ENCODE data around the gene CRYGA.
"Not testable (repeated sequence)": the region's sequence is repeated elsewhere in the genome, so short reads cannot be mapped to it uniquely, and the experiment has no call there.

The CRYGA gene

DNA sequence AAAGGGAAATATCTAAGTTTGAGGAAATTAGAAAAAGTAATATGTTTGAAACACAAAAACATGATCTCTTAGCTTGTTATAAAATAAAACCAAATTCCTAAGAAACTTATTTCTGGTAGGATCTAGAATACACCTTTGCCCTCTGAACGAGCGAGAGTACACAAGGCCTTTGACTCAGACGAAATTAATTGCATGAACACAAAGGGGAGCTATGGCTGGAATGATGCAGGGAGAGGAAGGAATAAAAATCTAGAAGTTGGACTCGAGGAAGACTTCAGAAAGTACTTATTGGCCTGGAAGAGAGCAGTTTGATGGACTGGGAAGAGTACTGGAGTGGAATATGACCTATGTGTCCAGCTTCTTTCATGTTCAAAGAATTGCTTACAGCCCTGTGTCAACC lies 38.1 kb downstream of the CRYGA start:
- no peak for DNase-seq

DNA sequence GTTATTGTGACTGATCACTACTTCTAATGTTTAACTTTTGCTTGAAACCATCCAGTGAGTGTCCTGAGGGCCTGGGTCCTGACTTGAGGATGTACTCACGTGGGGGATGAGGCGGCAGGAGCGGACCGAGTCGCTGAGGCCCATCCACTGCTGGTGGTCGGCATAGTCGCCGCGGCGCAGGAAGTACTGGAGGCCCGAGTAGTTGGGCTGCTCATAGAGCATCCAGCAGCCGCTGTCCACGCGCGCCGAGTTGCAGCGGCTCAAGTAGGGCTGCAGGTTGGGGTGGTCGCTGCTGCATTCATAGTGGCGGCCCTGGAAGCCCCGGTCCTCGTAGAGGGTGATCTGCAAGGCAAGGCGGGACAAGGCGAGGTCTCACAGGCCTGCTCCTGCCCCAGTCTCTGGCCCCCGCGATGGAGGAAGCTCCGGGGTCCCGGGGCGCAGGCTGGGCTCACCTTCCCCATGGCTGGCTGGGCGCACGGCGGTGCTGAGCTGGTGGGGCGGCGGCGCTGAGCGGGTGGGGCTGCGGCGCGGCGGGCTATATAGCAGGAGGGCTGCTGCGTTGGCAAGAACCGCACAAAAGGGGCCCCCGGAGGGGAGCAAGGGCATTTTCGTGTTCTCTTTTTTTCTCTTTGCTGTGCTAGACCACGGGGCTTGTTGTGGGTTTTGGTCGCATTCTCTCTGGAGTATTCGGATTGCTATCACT lies 39.2 kb downstream of the CRYGA start, which contains the start of gene CRYGD:
CRYGD (minus strand) TSS at position 512 of the 703 bp plus-strand sequence; CDS start at position 461, 51 bp downstream.
- not testable (repeated sequence) for DNase-seq

DNA sequence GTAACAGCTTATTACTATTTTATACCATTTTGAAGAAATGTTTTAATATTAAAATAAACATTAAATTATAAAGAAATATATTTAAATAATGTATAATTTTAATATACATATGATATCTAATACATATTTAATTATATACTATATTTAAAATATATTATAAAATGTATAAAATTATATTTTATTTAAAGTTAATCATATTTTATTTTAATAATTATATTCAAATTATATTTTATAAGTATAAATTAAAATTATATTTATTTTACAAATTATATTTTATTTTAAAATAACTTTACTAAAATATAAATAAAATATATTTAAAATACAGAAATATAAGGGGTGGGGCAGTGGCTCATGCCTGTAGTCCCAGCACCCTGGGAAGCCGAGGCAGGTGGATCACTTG lies 41.1 kb downstream of the CRYGA start:
- DNase-seq: no peak

DNA sequence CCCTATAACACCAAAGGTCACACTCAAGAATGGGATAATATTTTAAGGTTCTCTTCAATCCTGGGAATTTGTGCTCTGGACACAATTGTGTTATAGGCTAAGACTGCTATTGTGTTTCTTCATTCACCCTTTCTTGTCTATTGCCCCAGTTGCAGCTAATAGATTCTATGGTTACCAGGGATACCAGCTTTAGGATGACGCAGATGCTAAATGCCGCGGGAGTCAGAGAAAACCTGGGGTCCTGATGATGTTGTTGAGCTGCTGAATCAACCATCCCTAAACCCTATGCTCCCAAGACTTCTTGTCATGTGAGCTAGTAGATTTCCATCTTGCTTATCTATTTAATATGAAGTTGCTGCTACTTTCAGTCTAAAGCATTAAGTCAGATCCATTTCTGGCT lies 44.5 kb downstream of the CRYGA start:
- DNase-seq: no peak

DNA sequence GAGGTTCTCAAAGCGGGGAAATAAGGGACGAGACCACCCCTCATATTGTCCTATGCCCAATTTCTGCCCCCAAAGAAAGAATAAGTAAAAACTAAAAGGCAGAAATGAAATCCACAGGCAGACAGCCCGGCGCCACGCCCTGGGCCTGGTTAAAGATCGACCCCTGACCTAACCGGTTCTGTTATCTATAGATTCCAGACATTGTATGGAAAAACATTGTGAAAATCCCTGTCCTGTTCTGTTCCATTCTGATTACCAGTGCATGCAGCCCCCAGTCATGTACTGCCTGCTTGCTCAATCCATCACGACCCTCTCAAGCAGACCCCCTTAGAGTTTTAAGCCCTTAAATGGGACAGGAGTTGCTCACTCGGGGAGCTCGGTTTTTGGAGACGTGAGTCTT lies 46.0 kb downstream of the CRYGA start:
- not testable (repeated sequence) for DNase-seq

DNA sequence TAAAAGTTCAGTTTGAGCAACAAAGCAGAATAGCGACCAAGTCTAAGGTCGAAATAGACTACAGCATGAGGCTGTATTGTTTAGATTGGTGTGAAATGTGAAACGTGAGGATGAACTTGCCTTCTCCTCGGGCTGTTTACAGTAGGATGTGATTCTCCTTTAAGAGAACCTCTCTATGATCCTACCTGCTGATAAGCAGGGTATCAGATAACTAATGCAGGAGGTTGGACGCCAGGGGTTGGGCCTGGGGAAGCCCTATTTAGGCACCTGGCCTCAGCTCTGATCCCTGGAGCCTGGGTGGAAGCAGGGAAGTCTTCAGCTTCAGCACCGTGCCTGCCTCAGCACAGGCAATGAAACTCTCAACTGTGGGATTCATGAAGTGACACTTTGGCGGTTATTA lies 50.4 kb downstream of the CRYGA start:
- no peak for DNase-seq

DNA sequence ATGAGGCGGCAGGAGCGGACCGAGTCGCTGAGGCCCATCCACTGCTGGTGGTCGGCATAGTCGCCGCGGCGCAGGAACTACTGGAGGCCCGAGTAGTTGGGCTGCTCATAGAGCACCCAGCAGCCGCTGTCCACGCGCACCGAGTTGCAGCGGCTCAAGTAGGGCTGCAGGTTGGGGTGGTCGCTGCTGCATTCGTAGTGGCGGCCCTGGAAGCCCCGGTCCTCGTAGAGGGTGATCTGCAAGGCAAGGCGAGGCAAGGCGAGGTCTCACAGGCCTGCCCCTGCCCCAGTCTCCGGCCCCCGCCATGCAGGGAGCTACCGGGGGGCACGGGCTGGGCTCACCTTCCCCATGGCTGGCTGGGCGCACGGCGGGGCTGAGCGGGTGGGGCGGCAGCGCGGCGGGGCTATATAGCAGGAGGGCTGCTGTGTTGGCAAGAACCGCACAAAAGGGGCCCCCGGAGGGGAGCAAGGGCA lies 51.1 kb downstream of the CRYGA start:
- DNase-seq: not testable (repeated sequence)

Data from fibroblast of skin of right quadriceps (primary cell).